RCC 7860 (cell line): ENCODE data around the gene OPRM1.
A peak's percentile ranks its signal among the peaks of the same experiment; 100 is the strongest.

Experiments used
- DNase-seq: peaks from one replicate; pipeline ENCODE4 v3.0.0-alpha.2; 2015; ENCODE audit warnings: low spot score
- FAIRE-seq: peaks from 2 replicates; lab custom pipeline; 2012; peaks lifted over from hg19 to GRCh38; lab: Jason Lieb, UNC

OPRM1 gene

GRCh38 chr6:154267508-154268106 is 228.6 kb downstream of the OPRM1 start:
- DNase-seq (no peak), FAIRE-seq (no peak)

- FAIRE-seq (no peak), DNase-seq (no peak)
Measured at GRCh38 chr6:154268486-154268885, 229.4 kb downstream of the OPRM1 start.

- FAIRE-seq, result no peak
Measured at GRCh38 chr6:154274168-154274567, 235.1 kb downstream of the OPRM1 start.

DNA sequence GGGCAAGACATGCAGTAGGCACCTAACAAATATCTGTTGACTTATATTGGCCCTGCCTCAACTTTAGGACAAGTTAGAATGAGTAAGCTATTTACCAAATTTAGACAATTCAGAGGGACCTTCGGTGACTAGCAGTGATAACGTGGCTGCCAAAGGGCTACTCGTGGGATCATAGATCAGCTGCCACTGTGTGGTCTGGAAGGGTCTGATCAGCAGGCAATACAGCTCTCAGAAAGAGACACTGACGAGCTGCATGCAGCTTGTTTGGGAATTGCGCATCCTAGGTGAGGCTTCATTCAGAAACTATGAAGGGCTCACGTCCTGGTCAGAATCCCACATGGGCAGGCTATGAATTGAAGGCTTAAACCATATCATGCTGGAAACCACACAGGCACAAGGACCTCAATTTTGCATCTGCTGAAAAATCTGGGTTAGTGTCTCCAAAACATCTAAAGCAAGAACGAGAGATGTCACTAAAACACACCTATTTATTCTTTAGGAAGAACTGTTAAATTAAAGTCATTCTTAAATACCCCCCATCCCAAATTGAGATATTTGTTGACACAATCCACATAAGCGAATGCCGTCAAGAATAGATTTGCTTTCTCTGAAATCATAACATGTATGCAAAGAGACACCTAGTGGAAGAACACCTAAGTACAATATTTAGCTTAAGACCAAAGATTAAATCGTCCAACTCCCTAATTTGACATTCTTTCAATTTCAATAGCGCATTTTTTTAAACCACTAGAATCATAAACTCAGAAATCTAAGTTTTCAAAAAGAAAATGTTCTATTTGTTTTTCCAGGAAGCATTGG is 238.0 kb downstream of the OPRM1 start:
- DNase-seq, result peak; percentile 35
- peak; percentile 84 for FAIRE-seq

More at GRCh38 chr6:154274168-154274567, 235.1 kb downstream of the OPRM1 start:
- no peak for DNase-seq

DNA sequence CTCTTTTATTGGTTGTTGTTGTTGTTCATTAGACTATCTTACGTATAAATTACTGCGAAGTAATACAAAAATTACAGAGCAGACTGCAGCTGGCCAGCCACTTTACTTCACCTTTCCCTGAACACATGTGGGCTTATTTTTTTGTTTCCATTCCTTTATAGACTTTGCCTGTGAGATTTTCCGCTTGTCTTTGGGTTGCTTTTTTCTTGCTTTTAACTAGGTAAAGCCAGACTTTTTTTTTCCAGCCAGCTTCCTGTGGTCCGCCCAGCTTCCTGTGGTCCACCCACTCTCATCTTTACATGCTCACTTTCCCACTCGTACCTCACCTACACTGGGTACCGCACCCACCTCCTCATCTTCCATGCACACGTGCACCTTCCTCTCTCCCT is 238.6 kb downstream of the OPRM1 start:
- DNase-seq, result no peak

GRCh38 chr6:154280521-154280920 is 241.5 kb downstream of the OPRM1 start:
- DNase-seq (no peak), FAIRE-seq (no peak)

More for the DNA sequence above, 238.6 kb downstream of the OPRM1 start:
- no peak for FAIRE-seq

GRCh38 chr6:154284313-154284853 is 245.3 kb downstream of the OPRM1 start:
- FAIRE-seq (no peak), DNase-seq (no peak)

- DNase-seq (no peak), FAIRE-seq (no peak)
Measured at GRCh38 chr6:154285826-154286225, 246.8 kb downstream of the OPRM1 start.

DNA sequence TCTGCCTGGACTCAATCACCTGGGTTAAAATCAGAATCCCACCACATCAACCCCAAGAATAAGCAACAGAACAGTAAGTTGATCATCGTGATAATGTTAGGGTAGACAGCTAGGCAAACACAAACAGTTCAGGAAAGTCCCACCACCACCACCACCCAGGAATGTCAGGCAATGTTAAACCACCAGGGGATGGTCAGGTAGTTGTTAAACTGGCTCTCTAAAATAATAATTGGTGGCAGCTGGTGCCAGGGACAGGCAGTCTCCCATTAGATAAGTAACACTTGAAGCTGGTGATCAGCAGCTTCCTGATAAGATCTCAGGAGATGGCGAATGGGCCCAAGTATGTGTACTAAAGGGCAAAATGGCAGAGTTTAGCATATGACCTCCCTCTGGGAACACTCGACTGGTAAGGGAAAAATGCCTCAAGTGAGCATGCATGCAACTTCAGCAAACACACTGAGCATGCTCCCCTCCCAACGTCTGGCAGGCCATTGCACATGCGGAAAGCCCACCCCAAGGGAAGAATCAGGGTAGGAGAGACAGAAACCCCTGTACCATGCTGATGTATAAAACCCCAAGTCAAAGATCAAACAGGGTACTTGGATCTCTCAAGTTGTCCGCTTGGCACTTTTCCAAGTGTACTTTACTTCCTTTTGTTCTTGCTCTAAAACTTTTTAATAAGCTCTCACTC is 250.9 kb downstream of the OPRM1 start:
- FAIRE-seq (no peak), DNase-seq (no peak)

DNA sequence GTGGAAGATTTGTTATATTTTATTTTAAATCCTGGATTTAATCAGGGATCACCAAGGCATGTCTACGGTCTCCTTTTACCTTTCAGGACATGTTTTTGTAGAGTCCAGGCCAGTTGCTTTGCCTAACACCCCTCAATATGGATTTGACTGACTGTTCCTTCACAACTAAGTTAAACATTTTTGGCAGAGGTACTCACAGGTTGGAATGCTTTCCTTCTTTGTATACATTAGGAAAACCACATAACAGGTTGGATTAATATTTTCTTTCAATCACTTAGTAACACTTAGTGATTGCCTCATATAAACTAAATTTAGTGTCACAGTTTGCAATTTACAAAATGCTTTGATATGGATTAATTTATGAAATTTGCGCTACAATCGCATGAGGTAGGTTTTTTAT is 253.0 kb downstream of the OPRM1 start:
- DNase-seq (no peak), FAIRE-seq (no peak)

DNA sequence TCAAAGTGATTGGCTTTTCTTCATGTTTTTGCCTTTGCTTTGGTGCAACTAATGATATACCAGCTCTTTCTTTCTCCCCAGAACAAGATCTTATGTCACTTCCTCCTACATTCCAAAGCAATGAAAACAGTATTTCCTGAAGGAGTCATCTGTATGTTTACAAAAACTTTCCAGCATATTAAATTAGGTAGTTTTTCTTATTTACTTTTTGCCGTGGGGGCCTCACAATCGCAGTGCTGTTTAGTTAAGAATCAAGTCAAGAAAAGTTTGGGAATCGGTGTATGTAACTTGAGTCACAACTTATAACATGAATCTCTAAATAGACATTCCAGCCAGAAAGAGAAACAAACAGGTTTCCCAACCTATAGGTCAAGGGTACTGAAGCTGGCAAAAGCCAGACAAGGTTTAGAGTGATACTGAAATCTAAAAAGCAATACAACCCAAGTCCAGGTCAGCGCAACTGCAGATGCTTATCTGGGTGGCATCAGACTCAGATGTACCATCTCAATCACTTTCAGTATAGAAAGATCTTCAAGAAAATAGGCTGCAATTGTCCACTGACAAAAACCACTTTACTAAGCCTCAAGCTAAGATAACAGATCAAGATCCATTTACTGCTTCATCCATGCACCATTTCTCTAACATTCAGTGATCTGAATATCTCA is 253.9 kb downstream of the OPRM1 start:
- DNase-seq (peak; percentile 52), FAIRE-seq (no peak)

DNA sequence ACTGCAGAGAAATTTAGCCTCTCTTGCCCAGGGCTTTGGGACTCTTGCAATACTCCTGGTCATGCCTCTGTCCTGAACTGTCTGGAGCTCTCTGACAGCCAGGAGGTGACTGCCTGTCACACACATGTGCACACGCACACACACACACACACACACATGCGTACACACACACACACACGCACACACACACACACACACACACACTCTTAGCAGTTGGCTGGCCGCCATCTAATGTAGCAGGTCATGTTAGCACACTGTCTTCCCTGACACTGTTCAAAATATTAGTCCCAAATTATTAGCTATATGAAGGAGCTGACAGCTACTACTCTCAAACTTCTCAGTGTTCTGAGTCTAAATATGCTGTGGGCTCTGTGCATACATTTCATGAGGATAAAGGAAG is 256.7 kb downstream of the OPRM1 start:
- DNase-seq (no peak), FAIRE-seq (no peak)
